Stomach (tissue), 9 donors: ENCODE results near the gene KRT74. TPM values are rescaled to one million over a fixed set of nuclear protein-coding genes. Genes with fewer than 3 reads are reported as not detected.
A peak's percentile ranks its signal among the peaks of the same experiment; 100 is the strongest.

ENCODE experiments used
- DNase-seq, 2 donors: peaks; one replicate each; pipeline versions ENCODE4 v3.0.0 to v3.0.0-alpha.2; 2013 to 2019
- H3K27ac ChIP-seq, 5 donors: fragments of 200-600 bp in 4 of 5; sonication (generic) in 4 of 5; one replicate each; pipeline ENCODE4 v1.5.1; 2013 to 2019; ENCODE audit warnings: mild to moderate bottlenecking in 1 of 5, moderate library complexity in 1 of 5
- H3K27me3 ChIP-seq, 3 donors: fragments of 200-600 bp; sonication (generic); one replicate each; pipeline ENCODE4 v1.5.1; 2017 to 2019; ENCODE audit warnings: mixed run types in 1 of 3
- H3K36me3 ChIP-seq, 4 donors: fragments of 200-600 bp; sonication (generic); 1 replicate in 3 of 4; 2 replicates in 1 of 4; pipeline ENCODE4 v1.5.1; 2016 to 2019
- H3K4me1 ChIP-seq, 4 donors: fragments of 200-600 bp; sonication (generic); one replicate each; pipeline ENCODE4 v1.5.1; 2016 to 2019
- H3K4me3 ChIP-seq, 4 donors: fragments of 200-600 bp; sonication (generic) in 3 of 4; one replicate each; pipeline ENCODE4 v1.5.1; 2016 to 2019; ENCODE audit warnings: mild to moderate bottlenecking in 1 of 4
- H3K9me3 ChIP-seq, 4 donors: fragments of 200-600 bp; sonication (generic); one replicate each; pipeline ENCODE4 v1.5.1; 2016 to 2019
- CTCF ChIP-seq, 7 experiments: fragments of 450-650 bp in 4 of 7; fragments of 200-600 bp in 3 of 7; sonication (generic) in 3 of 7; IDR thresholded peaks; one replicate each; pipeline ENCODE4 v1.5.1; 2016 to 2019; ENCODE audit warnings: antibody characterized with exemption in 7 of 7, control low read depth in 2 of 7, mild to moderate bottlenecking in 1 of 7
- EP300 ChIP-seq: sonication (generic); formaldehyde crosslinking; IDR thresholded peaks from one replicate; pipeline ENCODE4 v1.6.1; 2017; ENCODE audit warnings: antibody characterized with exemption
- POLR2A ChIP-seq, 4 donors: fragments of 450-650 bp; IDR thresholded peaks; one replicate each; pipeline ENCODE4 v1.6.1; 2016; ENCODE audit warnings: antibody characterized with exemption in 4 of 4, control low read depth in 2 of 4, mild to moderate bottlenecking in 1 of 4, moderate library complexity in 1 of 4
- POLR2AphosphoS5 ChIP-seq, 3 donors: sonication (generic); formaldehyde crosslinking; IDR thresholded peaks; one replicate each; pipeline ENCODE4 v1.6.1; 2016; ENCODE audit warnings: antibody characterized with exemption in 3 of 3
- WGBS, 5 donors: extraction: QIAGEN DNeasy Blood & Tissue Kit in 3 of 5; methylation state at CpG; one replicate each; pipeline versions ENCODE4 v1.1.5 to v1.1.7; 2013 to 2018; 5-methylcytosine and 5-hydroxymethylcytosine counted together
- intact Hi-C: fragments of 100-400 bp; cut with DNase I; formaldehyde crosslinking; loops from one replicate; pipeline ENCODE4 v1.15.1; 2023; ENCODE audit warnings: low total_unique reads
- polyA plus RNA-seq, 3 donors: library from polyadenylated mRNA; stranded (reverse); fragments of 200-250 nt; gene quantifications; one replicate each; pipeline ENCODE4 v1.2.3, GENCODE V29; 2013
- total RNA-seq, 5 donors: library from RNA; depleted of rRNA; stranded (reverse); fragments of >200 nt; gene quantifications; one replicate each; pipeline versions ENCODE4 v1.1.0 to v1.2.3, GENCODE V29; 2014 to 2016
- donor health status: healthy with polysubstance abuse.
- donor health status: Bipolar disorder and iron deficiency.
- donor health status: healthy.

The KRT74 gene
- total and polyA plus RNA-seq, 8 donors, result 0.08 TPM; not detected in 7

GRCh38 chr12:52526511-52526951 is 47.1 kb downstream of the KRT74 start:
- WGBS, 5 donors, result 78 to 95% (median 82%) methylated on average over 7 to 8 of the region's 8 CpGs
- no peak for TF ChIP-seq EP300
- no peak for TF ChIP-seq POLR2AphosphoS5 (IDR thresholded peaks at IDR 0.05)
- no peak for TF ChIP-seq CTCF (IDR thresholded peaks at IDR 0.05)
- TF ChIP-seq POLR2A (IDR thresholded peaks at IDR 0.05), result no peak
- no peak for DNase-seq
- H3K9me3 ChIP-seq, result no peaks in the 10 kb centered on the region
- H3K36me3 ChIP-seq, result no peaks in the 10 kb centered on the region
- peaks cover 0 to 9% (median under 1%) of the 10 kb centered on the region in 4 donors for H3K4me1 ChIP-seq
- H3K27ac ChIP-seq, result no peak overlapping the region
- peaks cover 0 to 15% (median 0%) of the 10 kb centered on the region in 3 donors for H3K27me3 ChIP-seq
- H3K4me3 ChIP-seq, result no peak overlapping the region
- intact Hi-C loops, result no loop called here

- no peak overlapping the region for H3K4me3 ChIP-seq
- H3K27ac ChIP-seq, result no peak overlapping the region
- TF ChIP-seq POLR2AphosphoS5 (IDR thresholded peaks at IDR 0.05) (no peak), EP300 (no peak), POLR2A (IDR thresholded peaks at IDR 0.05) (no peak), CTCF (IDR thresholded peaks at IDR 0.05) (no peak)
- H3K36me3 ChIP-seq, result no peaks in the 10 kb centered on the region
- peaks cover 0 to 15% (median 0%) of the 10 kb centered on the region in 3 donors for H3K27me3 ChIP-seq
- DNase-seq, result no peak
- 80 to 89% (median 81%) methylated on average over 11 to 13 of the region's 13 CpGs for WGBS, 5 donors
- intact Hi-C loops, result no loop called here
- H3K9me3 ChIP-seq, result no peaks in the 10 kb centered on the region
- H3K4me1 ChIP-seq, result peaks cover 0 to 9% (median 3%) of the 10 kb centered on the region in 4 donors
Measured at GRCh38 chr12:52525661-52526499, 47.8 kb downstream of the KRT74 start.

- peaks cover 0 to 21% (median 0%) of the 10 kb centered on the region in 3 donors for H3K27me3 ChIP-seq
- intact Hi-C loops, result no loop called here
- H3K4me3 ChIP-seq, result no peak overlapping the region
- TF ChIP-seq POLR2AphosphoS5 (IDR thresholded peaks at IDR 0.05) (no peak), EP300 (no peak), POLR2A (IDR thresholded peaks at IDR 0.05) (no peak), CTCF (IDR thresholded peaks at IDR 0.05) (no peak)
- WGBS, 5 donors, result 77 to 83% (median 80%) methylated on average over 5 of the region's 5 CpGs
- DNase-seq, result no peak
- H3K4me1 ChIP-seq, result peaks cover 0 to 9% (median 3%) of the 10 kb centered on the region in 4 donors
- no peaks in the 10 kb centered on the region for H3K9me3 ChIP-seq
- H3K27ac ChIP-seq, result no peak overlapping the region
- H3K36me3 ChIP-seq, result no peaks in the 10 kb centered on the region
Measured at GRCh38 chr12:52524898-52525591, 48.6 kb downstream of the KRT74 start.

GRCh38 chr12:52524241-52524897 is 49.3 kb downstream of the KRT74 start:
- intact Hi-C loops, result no loop called here
- TF ChIP-seq POLR2A (IDR thresholded peaks at IDR 0.05) (no peak), CTCF (IDR thresholded peaks at IDR 0.05) (no peak), EP300 (no peak), POLR2AphosphoS5 (IDR thresholded peaks at IDR 0.05) (no peak)
- peak in 1 of 2 donors; percentile 24 for DNase-seq
- H3K27ac ChIP-seq, result no peak overlapping the region
- peaks cover 0 to 28% (median 0%) of the 10 kb centered on the region in 3 donors for H3K27me3 ChIP-seq
- H3K4me1 ChIP-seq, result peaks cover 0 to 9% (median 3%) of the 10 kb centered on the region in 4 donors
- no peaks in the 10 kb centered on the region for H3K36me3 ChIP-seq
- no peaks in the 10 kb centered on the region for H3K9me3 ChIP-seq
- H3K4me3 ChIP-seq, result no peak overlapping the region
- WGBS, 5 donors, result 64 to 82% (median 78%) methylated on average over 5 to 6 of the region's 6 CpGs
